ENCODE measurements around the gene FBXL19. TPM values are rescaled to one million over a fixed set of nuclear protein-coding genes. Genes with fewer than 3 reads are reported as not detected.

The FBXL19 gene
- total and polyA plus RNA-seq, 2 donors (not counting 1 experiment from before 2014, with no cell fraction given), result 3.1 to 14.5 TPM

GRCh38 chr16:30983289-30983889 is 60.0 kb downstream of the FBXL19 start:
- no peak overlapping the region for H2AFZ ChIP-seq (ENCODE audit: low read length)
- peaks cover 28% of the 10 kb centered on the region for H3K36me3 ChIP-seq (ENCODE audit: control insufficient read depth, insufficient read depth, low read length)
- H3K9me3 ChIP-seq (ENCODE audit: control insufficient read depth, insufficient read depth, low read depth, low read length), result no peaks in the 10 kb centered on the region
- no peak overlapping the region for H3K9ac ChIP-seq (ENCODE audit: insufficient read depth, low read length)
- no peak overlapping the region for H3K4me2 ChIP-seq (ENCODE audit: extremely low read depth, insufficient read depth, low read length)
- H4K20me1 ChIP-seq (ENCODE audit: control insufficient read depth, extremely low read depth, insufficient read depth, low read length), result no peaks in the 10 kb centered on the region
- H3K4me1 ChIP-seq (ENCODE audit: control insufficient read depth, extremely low read depth, insufficient read depth, low read length), result peaks cover 11% of the 10 kb centered on the region
- TF ChIP-seq EZH2 (IDR thresholded peaks at IDR 0.05; ENCODE audit: low read length, missing control alignments), result no peak
- TF ChIP-seq, protein P1, sequence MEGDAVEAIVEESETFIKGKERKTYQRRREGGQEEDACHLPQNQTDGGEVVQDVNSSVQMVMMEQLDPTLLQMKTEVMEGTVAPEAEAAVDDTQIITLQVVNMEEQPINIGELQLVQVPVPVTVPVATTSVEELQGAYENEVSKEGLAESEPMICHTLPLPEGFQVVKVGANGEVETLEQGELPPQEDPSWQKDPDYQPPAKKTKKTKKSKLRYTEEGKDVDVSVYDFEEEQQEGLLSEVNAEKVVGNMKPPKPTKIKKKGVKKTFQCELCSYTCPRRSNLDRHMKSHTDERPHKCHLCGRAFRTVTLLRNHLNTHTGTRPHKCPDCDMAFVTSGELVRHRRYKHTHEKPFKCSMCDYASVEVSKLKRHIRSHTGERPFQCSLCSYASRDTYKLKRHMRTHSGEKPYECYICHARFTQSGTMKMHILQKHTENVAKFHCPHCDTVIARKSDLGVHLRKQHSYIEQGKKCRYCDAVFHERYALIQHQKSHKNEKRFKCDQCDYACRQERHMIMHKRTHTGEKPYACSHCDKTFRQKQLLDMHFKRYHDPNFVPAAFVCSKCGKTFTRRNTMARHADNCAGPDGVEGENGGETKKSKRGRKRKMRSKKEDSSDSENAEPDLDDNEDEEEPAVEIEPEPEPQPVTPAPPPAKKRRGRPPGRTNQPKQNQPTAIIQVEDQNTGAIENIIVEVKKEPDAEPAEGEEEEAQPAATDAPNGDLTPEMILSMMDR (conservative IDR thresholded peaks at IDR 0.05 in 1 of 2, IDR thresholded peaks at IDR 0.05 in 1 of 2; ENCODE audit: low read depth in 1 of 2, low read length in 2 of 2), result no peak
- no peaks in the 10 kb centered on the region for H3K27me3 ChIP-seq (ENCODE audit: control insufficient read depth, insufficient read depth, low read length)
- no peak overlapping the region for H3K27ac ChIP-seq (ENCODE audit: insufficient read depth, low read length)
- DNase-seq (ENCODE audit: low read depth in 2 of 2), result no peak
- no peaks in the 10 kb centered on the region for H3K79me2 ChIP-seq (ENCODE audit: control insufficient read depth, insufficient read depth, low read length)
- no peak overlapping the region for H3K4me3 ChIP-seq (replicated peaks in 1 of 4; ENCODE audit: control extremely low read depth in 1 of 4, insufficient read depth in 1 of 4, low read depth in 3 of 4, low read length in 4 of 4)

DNA sequence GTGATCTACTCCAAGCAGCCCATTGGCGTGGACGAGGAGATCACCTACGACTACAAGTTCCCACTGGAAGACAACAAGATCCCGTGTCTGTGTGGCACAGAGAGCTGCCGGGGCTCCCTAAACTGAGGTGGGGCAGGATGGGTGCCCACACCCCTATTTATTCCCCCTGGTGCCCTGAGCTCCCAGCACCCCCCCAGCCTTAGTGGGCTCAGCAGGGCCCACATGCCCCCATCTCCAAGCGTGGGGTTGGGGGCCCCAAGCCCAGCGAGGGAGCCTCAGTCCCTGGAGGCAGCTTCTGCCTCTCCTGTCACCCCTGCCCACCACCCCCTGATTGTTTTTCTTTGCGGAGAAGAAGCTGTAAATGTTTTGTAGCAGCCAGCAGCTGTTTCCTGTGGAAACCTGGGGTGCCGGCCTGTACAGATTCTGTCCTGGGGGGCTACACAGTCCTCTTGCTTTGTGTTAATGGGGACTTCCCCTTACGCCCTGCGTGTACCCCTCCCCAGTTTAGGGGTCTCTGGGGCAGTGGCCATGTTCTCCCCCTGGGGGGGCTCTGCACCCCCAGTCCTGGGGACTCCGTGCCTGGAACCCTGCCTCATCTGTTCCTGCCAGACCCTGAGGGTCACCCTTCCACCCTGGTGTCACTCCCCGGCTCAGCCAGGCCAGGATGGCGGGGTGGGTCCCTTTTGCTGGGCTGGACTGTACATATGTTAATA is 60.7 kb downstream of the FBXL19 start:
- Histone ChIP-seq H3K36me3 (ENCODE audit: control insufficient read depth, insufficient read depth, low read length) (peaks cover 28% of the 10 kb centered on the region), H3K4me2 (ENCODE audit: extremely low read depth, insufficient read depth, low read length) (no peak overlapping the region), H3K9me3 (ENCODE audit: control insufficient read depth, insufficient read depth, low read depth, low read length) (no peaks in the 10 kb centered on the region), H3K9ac (ENCODE audit: insufficient read depth, low read length) (no peak overlapping the region), H3K4me3 (replicated peaks in 1 of 4; ENCODE audit: control extremely low read depth in 1 of 4, insufficient read depth in 1 of 4, low read depth in 3 of 4, low read length in 4 of 4) (no peak overlapping the region), H4K20me1 (ENCODE audit: control insufficient read depth, extremely low read depth, insufficient read depth, low read length) (no peaks in the 10 kb centered on the region), H3K4me1 (ENCODE audit: control insufficient read depth, extremely low read depth, insufficient read depth, low read length) (peaks cover 11% of the 10 kb centered on the region), H2AFZ (ENCODE audit: low read length) (no peak overlapping the region), H3K79me2 (ENCODE audit: control insufficient read depth, insufficient read depth, low read length) (no peaks in the 10 kb centered on the region), H3K27ac (ENCODE audit: insufficient read depth, low read length) (no peak overlapping the region), H3K27me3 (ENCODE audit: control insufficient read depth, insufficient read depth, low read length) (no peaks in the 10 kb centered on the region)
- DNase-seq (ENCODE audit: low read depth in 2 of 2), result no peak
- TF ChIP-seq EZH2 (IDR thresholded peaks at IDR 0.05; ENCODE audit: low read length, missing control alignments), result no peak
- TF ChIP-seq, protein P1 (conservative IDR thresholded peaks at IDR 0.05 in 1 of 2, IDR thresholded peaks at IDR 0.05 in 1 of 2; ENCODE audit: low read depth in 1 of 2, low read length in 2 of 2), result no peak

DNA sequence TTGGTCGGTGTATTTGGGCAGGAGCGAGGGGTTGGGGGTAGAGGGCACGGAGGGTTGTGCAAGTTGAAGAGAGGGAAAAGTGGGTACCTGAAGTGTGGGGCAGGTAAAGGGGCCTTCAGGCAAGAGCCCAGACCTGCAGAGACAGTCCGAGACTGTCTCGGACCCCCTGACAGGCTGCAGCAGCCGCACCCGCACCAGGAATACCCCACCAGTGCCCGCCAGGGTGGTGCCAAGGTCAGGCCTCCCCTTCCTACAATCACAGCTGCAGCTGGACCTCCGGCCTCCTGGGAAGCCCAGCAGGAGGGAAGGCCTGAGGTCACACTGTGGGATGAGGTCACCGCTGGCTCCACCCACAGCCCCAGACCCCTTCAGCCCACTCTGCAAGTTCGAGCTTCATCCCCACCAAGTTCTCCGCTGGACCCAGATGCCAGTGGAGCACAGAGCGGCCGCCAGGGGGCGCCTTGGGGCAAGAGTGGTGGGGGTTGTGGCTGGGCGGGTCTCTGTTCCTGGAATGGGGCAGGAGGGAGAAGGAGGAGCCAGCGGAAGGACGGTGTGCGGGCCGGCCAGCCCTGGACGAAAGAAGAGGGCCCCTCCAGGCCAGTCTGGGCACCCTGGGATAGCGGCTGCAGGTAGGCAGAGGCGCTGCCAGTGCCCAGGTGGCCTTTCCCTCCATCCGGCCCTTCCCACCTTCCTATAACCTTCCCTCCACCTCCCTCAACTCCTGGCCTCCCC is 61.5 kb downstream of the FBXL19 start, which contains the start of gene HSD3B7:
Gene HSD3B7, plus strand, starts transcription at position 539 of the 732 bp plus-strand sequence. CDS start 452 bp downstream, outside the sequence.
- Histone ChIP-seq H3K9ac (ENCODE audit: insufficient read depth, low read length) (peak within 1 kb of the TSS; percentile 59), H3K79me2 (ENCODE audit: control insufficient read depth, insufficient read depth, low read length) (no peaks in the 10 kb centered on the region), H3K36me3 (ENCODE audit: control insufficient read depth, insufficient read depth, low read length) (peaks cover 24% of the 10 kb centered on the region), H4K20me1 (ENCODE audit: control insufficient read depth, extremely low read depth, insufficient read depth, low read length) (no peaks in the 10 kb centered on the region), H3K9me3 (ENCODE audit: control insufficient read depth, insufficient read depth, low read depth, low read length) (no peaks in the 10 kb centered on the region), H3K4me1 (ENCODE audit: control insufficient read depth, extremely low read depth, insufficient read depth, low read length) (peaks cover 11% of the 10 kb centered on the region), H3K27me3 (ENCODE audit: control insufficient read depth, insufficient read depth, low read length) (no peaks in the 10 kb centered on the region), H3K4me2 (ENCODE audit: extremely low read depth, insufficient read depth, low read length) (peak within 1 kb of the TSS; percentile 72), H2AFZ (ENCODE audit: low read length) (peak within 1 kb of the TSS; percentile 44), H3K27ac (ENCODE audit: insufficient read depth, low read length) (peak within 1 kb of the TSS; percentile 69), H3K4me3 (replicated peaks in 1 of 4; ENCODE audit: control extremely low read depth in 1 of 4, insufficient read depth in 1 of 4, low read depth in 3 of 4, low read length in 4 of 4) (peak within 1 kb of the TSS; percentile 45 to 63 (median 48))
- TF ChIP-seq, protein P1 (conservative IDR thresholded peaks at IDR 0.05 in 1 of 2, IDR thresholded peaks at IDR 0.05 in 1 of 2; ENCODE audit: low read depth in 1 of 2, low read length in 2 of 2), result peak; percentile 84 to 90
- no peak for TF ChIP-seq EZH2 (IDR thresholded peaks at IDR 0.05; ENCODE audit: low read length, missing control alignments)
- DNase-seq (ENCODE audit: low read depth in 2 of 2), result peak; percentile 63 to 79

Measured in fibroblast of lung (primary cell).